Measurements from ENCODE around the gene ARHGAP32.

ARHGAP32 gene

DNA sequence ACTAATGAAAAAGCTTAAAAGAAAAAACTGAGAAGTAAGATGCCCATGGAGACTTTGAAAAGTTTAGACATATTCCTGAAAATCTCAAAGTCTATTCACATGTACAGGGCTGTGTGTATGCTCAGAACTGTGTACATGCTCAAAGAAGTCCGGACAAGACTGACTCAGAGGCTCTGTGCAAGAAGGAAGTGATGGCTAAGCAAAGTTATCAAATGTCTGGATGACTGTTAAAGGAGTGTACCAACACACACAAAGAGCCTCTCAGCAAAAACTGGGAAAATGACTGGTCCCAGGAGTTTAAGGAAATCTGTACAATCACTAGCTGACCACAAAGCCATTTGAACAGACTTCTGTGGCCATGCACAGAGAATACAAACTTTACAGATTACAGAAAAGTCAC lies 33.1 kb upstream of the ARHGAP32 start:
- Histone ChIP-seq H3K4me1 (ENCODE audit: low read length) (no peaks in the 10 kb centered on the region), H3K4me2 (ENCODE audit: low read length) (no peak overlapping the region), H3K36me3 (replicated peaks; ENCODE audit: low read depth, low read length) (no peaks in the 10 kb centered on the region), H3K27me3 (ENCODE audit: low read depth, low read length) (no peaks in the 10 kb centered on the region), H3K9me3 (ENCODE audit: insufficient read depth, low read length) (peaks cover 5% of the 10 kb centered on the region; the same call in 1 of the 2 replicates), H3K27ac (ENCODE audit: low read length) (no peak overlapping the region), H2AFZ (ENCODE audit: low read depth, low read length) (no peak overlapping the region), H3K9ac (ENCODE audit: low read length) (no peak overlapping the region), H4K20me1 (ENCODE audit: insufficient read depth, low read length) (no peaks in the 10 kb centered on the region), H3K79me2 (ENCODE audit: low read length) (no peaks in the 10 kb centered on the region), H3K4me3 (ENCODE audit: low read length) (no peak overlapping the region)
- TF ChIP-seq EZH2phosphoT487 (IDR thresholded peaks at IDR 0.05; ENCODE audit: low read depth) = no peak
- TF ChIP-seq, protein P1, sequence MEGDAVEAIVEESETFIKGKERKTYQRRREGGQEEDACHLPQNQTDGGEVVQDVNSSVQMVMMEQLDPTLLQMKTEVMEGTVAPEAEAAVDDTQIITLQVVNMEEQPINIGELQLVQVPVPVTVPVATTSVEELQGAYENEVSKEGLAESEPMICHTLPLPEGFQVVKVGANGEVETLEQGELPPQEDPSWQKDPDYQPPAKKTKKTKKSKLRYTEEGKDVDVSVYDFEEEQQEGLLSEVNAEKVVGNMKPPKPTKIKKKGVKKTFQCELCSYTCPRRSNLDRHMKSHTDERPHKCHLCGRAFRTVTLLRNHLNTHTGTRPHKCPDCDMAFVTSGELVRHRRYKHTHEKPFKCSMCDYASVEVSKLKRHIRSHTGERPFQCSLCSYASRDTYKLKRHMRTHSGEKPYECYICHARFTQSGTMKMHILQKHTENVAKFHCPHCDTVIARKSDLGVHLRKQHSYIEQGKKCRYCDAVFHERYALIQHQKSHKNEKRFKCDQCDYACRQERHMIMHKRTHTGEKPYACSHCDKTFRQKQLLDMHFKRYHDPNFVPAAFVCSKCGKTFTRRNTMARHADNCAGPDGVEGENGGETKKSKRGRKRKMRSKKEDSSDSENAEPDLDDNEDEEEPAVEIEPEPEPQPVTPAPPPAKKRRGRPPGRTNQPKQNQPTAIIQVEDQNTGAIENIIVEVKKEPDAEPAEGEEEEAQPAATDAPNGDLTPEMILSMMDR (IDR thresholded peaks at IDR 0.05; ENCODE audit: low read depth, low read length) = no peak

DNA sequence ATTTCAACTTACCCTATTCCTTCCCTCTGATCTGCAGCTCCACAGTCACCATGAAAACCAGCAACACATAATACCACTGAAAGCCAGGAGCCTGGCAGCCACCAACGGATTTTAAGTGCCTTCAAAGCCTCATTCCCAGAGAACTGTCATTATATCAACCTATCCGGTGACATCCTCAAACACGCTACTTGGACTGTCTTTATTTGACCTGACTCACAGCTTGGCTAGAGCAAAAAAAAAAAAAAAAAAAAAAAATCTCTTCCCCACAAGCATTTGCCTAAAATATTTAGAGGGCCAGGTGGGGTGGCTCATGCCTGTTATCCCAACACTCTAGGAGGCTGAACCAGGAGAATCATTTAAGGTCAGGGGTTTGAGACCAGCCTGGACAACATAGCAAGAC lies 32.4 kb upstream of the ARHGAP32 start:
- H3K4me3 ChIP-seq (ENCODE audit: low read length) = no peak overlapping the region
- peaks cover 5% of the 10 kb centered on the region; the same call in 1 of the 2 replicates for H3K9me3 ChIP-seq (ENCODE audit: insufficient read depth, low read length)
- H3K4me2 ChIP-seq (ENCODE audit: low read length) = no peak overlapping the region
- H3K4me1 ChIP-seq (ENCODE audit: low read length) = no peaks in the 10 kb centered on the region
- no peaks in the 10 kb centered on the region for H3K27me3 ChIP-seq (ENCODE audit: low read depth, low read length)
- H4K20me1 ChIP-seq (ENCODE audit: insufficient read depth, low read length) = no peaks in the 10 kb centered on the region
- no peaks in the 10 kb centered on the region for H3K79me2 ChIP-seq (ENCODE audit: low read length)
- H3K9ac ChIP-seq (ENCODE audit: low read length) = no peak overlapping the region
- H3K36me3 ChIP-seq (replicated peaks; ENCODE audit: low read depth, low read length) = no peaks in the 10 kb centered on the region
- H2AFZ ChIP-seq (ENCODE audit: low read depth, low read length) = no peak overlapping the region
- H3K27ac ChIP-seq (ENCODE audit: low read length) = no peak overlapping the region
- TF ChIP-seq, protein P1 (IDR thresholded peaks at IDR 0.05; ENCODE audit: low read depth, low read length) = no peak
- TF ChIP-seq EZH2phosphoT487 (IDR thresholded peaks at IDR 0.05; ENCODE audit: low read depth) = no peak

DNA sequence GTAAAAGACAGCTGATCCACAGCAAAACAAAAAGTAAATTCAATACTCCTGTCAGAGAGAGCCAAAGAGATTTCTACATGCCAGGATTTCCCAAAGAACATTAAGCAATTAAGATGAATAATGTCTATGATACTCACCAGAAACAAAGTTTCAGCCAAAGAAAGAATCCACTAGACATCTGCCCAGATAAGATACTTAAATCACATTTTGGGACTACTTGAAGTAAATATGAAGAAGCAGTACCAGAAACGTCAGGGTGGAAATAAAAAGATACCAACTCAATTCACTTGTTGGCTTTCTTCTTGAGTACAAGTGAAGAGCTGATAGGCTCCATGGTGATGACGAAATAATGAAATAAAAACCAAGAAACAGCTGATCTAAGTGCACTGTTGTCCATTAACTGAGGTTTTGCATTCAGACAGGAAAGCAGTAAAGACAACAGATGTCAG lies 31.6 kb upstream of the ARHGAP32 start:
- H3K9me3 ChIP-seq (ENCODE audit: insufficient read depth, low read length) = peaks cover 5% of the 10 kb centered on the region; the same call in 1 of the 2 replicates
- H3K9ac ChIP-seq (ENCODE audit: low read length) = no peak overlapping the region
- H2AFZ ChIP-seq (ENCODE audit: low read depth, low read length) = no peak overlapping the region
- H3K27me3 ChIP-seq (ENCODE audit: low read depth, low read length) = peaks cover 3% of the 10 kb centered on the region; the same call in 1 of the 2 replicates
- H3K79me2 ChIP-seq (ENCODE audit: low read length) = no peaks in the 10 kb centered on the region
- H3K4me1 ChIP-seq (ENCODE audit: low read length) = no peaks in the 10 kb centered on the region
- H3K4me3 ChIP-seq (ENCODE audit: low read length) = no peak overlapping the region
- no peak overlapping the region for H3K4me2 ChIP-seq (ENCODE audit: low read length)
- H3K27ac ChIP-seq (ENCODE audit: low read length) = no peak overlapping the region
- no peaks in the 10 kb centered on the region; the same call in 1 of the 2 replicates for H4K20me1 ChIP-seq (ENCODE audit: insufficient read depth, low read length)
- TF ChIP-seq EZH2phosphoT487 (IDR thresholded peaks at IDR 0.05; ENCODE audit: low read depth) = no peak
- H3K36me3 ChIP-seq (replicated peaks; ENCODE audit: low read depth, low read length) = no peaks in the 10 kb centered on the region

DNA sequence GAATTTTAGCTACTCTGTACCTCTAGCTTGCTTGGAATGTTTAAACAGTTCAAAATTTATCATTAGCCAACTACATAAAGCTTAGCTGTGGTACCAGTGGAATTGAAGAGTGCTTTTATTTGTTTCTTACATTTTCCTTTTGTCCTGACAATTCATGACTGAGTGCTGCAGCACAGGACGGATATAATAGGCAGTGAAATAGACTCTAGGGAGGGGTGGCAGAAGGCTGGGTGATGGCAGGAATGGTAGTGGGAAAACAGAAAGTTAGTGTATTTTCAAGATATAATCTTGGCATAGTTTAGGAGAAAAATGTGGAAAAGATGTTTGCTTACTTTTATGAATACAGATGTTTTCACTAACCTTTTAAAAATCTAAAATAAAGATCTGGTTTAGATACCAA lies 31.1 kb upstream of the ARHGAP32 start:
- Histone ChIP-seq H2AFZ (ENCODE audit: low read depth, low read length) (no peak overlapping the region), H3K27ac (ENCODE audit: low read length) (no peak overlapping the region), H3K4me1 (ENCODE audit: low read length) (no peaks in the 10 kb centered on the region), H3K4me2 (ENCODE audit: low read length) (no peak overlapping the region), H3K4me3 (ENCODE audit: low read length) (no peak overlapping the region), H3K27me3 (ENCODE audit: low read depth, low read length) (peaks cover 5% of the 10 kb centered on the region; the same call in 1 of the 2 replicates), H3K9me3 (ENCODE audit: insufficient read depth, low read length) (peaks cover 5% of the 10 kb centered on the region; the same call in 1 of the 2 replicates), H3K36me3 (replicated peaks; ENCODE audit: low read depth, low read length) (no peaks in the 10 kb centered on the region), H3K79me2 (ENCODE audit: low read length) (no peaks in the 10 kb centered on the region), H3K9ac (ENCODE audit: low read length) (no peak overlapping the region), H4K20me1 (ENCODE audit: insufficient read depth, low read length) (no peaks in the 10 kb centered on the region; the same call in 1 of the 2 replicates)
- TF ChIP-seq, protein P1 (IDR thresholded peaks at IDR 0.05; ENCODE audit: low read depth, low read length) = no peak
- TF ChIP-seq EZH2phosphoT487 (IDR thresholded peaks at IDR 0.05; ENCODE audit: low read depth) = no peak
